Activated naive CD4-positive, alpha-beta T cell (primary cell): Measurements from ENCODE around the gene TMEM182.

Experiments used
- DNase-seq, 4 experiments: peaks; one replicate each; lab custom pipeline; 2025; lab: John Stamatoyannopoulos, UW

TMEM182 gene

DNA sequence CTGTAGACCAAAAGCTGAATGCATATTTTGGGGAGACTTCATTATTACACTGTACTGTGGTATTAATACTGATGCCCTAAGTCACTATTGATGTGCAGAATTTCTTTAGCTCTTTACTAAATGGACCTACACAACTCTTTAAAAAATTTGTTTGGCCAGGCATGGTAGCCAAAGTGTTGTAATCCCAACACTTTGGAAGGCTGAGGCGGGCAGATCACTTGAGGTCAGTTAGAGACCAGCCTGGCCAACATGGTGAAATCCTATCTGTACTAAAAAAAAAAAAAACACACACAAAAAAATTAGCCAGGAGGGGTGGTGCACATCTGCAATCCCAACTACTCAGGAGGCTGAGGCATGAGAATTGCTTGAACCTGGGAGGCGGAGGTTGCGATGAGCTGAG lies 6.4 kb downstream of the TMEM182 start:
- no peak for DNase-seq

DNA sequence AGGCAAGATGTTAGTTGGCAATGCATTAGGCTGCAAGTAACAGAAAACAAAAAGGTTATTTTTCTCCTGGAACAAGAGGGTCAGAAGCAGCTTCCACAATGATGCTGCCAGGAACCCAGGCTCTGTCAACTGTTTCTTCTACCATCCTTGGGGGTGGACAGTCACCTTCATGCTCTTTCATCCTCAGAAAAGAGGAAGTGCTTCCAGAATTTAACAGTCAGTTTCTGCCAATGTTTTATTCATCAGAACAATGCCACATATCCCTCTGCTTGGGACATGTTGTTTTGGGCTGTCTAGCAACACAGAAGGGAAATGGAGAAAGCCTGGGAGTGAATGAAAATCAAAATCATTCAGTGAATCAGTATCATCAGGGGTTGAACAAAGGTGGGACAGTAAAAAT lies 7.1 kb downstream of the TMEM182 start:
- no peak for DNase-seq

DNA sequence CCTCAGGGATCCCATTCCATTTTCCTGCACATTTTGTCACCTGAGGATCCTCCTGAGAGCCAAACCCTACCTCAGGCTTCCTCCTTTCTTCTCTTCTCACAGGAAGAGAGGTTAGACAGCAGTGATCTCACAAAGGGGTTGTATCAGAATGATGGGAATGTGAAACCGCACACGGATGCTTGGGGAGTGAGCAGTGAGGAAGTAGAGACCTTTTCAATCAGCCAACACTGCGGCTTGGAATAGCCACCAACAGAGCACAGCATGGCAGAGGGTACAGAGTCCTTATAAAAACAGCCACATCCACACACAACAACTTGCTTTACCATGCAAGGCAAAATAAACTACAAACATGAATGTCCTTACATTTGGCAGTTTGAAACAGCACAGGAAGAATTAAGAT lies 8.7 kb downstream of the TMEM182 start:
- no peak for DNase-seq

DNA sequence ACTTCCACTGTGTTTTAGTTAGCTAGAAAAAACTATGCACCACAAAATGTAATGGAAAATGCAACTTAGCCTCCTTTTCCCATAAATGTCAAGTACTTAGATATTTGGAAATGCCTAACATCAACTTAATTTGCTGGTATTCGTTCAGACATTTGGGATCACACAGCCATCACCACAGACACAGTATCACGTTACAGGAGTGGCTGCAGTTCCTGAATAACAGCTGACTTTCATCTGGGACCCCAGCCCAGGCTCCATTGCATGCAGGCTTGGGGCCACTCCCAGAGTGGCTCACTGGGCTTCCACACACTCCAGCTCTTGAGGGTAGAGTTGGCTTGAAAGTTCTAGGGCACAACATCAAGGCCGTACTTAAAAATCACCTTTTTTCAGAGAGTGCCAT lies 9.3 kb downstream of the TMEM182 start:
- no peak for DNase-seq

DNA sequence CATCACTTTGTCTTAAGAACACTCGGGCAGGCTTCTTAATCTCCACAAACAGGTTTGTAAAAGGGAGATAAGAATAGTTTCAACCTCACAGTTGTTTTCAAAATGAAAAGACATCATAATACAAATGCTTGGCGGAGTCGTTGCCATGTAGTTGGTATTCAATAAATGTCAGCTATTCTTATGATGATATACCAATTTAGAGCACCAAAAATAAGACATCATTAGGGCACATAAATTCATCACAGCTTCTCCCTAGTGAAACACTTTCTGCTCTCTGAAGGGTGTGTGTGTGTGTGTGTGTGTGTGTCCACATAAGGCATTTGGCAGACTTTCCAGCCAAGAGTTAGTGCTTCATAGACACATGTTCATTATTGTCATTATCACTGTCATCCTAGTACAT lies 10.8 kb downstream of the TMEM182 start:
- DNase-seq, result no peak

DNA sequence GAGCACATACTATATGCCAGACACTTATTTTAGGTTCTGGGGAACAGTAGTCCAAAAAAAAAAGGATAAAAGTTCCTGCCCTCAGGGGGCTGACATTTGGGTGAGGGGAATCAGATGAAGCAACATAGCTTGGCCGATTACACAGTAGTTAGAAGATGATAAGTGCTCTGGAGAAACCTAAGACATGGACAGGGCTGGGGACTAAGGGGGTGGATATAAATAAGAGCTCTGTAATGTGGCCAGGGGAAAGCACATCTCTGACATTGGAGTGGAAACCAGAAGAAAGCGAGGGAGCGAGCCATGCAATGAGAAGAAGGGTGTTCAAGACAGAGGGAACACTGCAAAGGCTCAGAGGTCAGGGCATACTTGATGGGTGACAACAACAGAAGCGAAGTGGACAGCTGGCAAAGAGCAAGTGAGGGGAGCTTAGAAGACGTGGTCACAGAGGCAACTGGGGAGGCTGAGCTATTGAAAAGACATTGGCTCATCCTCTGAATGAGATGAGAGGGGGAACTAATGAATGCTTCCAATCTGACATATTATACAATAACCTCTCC lies 11.4 kb downstream of the TMEM182 start:
- DNase-seq, result no peak

DNA sequence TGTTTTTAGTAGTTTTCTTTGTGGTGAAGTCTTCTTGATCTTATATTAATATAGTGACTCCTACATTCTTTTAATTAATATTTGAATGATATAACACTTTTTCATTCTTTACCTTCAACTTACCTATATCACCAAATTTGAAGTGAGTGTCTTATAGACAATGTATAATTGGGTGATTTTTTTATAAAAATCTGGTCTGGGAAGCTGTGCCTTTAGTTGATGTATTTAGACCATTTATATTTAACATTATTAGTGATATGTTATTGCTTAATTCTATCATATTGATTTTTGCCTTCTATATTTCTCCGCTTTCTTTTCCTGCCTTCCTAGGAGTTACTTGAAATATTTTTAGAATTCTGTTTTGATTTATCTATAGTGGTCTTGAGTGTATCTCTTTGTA lies 16.4 kb downstream of the TMEM182 start:
- no peak for DNase-seq

DNA sequence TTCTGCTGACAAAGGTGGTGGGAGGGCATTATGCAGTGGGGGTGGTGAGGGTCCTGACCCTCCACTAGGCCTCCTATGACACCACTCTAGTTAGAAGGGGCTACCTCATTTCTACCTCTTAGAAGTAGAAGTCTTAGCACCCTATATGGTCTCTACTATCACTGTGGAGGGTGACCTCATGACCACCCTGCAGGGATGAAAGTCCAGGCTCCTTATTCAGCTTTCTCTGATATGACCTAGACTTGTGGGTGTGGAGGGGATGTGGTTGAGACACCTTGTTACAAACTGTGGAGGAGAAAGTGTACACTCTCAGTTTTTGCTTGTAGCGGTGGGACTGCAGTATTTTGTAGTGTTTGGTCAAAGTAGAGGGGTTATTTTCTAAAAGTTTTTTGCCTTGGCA lies 18.6 kb downstream of the TMEM182 start:
- DNase-seq, result no peak

DNA sequence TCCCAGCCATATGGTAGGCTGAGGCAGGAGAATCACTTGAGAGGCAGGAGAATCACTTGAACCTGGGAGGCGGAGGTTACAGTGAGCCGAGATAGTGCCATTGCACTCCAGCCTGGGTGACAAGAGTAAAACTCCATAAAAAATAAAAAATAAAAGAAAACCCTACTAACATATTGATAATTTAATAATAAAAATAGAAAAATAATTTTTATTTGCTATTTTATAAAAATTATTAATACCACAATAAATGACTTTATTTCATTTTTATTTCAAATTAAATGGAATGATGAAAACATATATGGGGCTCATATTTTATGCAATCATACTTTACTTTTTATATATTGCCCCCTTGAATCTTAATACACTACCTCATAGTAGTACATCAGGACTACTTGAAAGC lies 20.4 kb downstream of the TMEM182 start:
- no peak for DNase-seq

DNA sequence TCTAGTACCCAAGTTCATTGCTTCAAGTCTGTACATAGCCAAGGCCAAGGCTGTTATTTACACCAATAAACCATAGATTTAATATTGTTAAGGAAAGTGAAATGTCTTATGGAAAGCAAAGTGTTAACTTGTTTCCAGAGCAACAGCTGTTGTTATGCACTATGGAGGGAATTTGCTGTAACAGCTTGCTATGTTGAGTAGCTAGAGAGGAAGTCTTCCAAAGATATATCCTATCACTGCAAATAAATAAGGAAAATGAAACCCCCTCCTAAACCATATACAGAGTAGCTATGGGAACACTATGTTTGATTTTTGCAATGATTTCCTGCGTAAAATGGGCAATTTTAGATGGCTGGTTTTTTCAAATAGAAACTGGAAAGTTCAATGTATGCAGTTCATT lies 21.1 kb downstream of the TMEM182 start:
- no peak for DNase-seq

DNA sequence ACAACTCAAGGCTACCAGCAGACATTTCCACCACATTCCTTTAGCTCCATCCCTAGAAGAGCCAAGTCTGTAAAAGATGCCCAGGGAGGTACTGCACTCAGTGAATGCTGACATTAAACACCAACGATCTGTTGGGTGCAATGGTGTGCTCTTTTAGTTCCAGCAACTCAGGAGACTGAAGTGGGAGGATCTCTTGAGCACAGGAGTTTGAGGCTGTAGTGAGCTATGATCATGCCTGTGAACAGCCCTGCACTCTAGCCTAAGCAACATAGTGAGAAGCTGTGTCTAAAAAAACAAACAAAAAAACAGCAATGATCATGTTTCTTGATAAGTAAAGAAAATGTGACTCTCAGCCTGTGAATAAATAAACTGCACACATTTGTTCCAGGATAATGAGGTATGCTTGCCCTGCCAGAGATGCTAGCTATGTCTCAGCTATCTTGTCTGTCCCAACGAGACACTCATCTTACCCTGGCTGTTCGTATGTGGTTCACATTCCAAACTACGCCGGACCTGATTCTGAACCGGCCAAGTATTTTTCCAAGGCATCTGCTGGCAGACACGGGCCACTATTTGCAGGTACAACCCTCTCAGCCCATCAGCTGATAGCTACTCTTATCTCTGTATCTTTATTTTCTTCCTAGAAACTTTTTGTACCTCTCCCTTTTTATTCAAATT lies 21.8 kb downstream of the TMEM182 start:
- no peak for DNase-seq

DNA sequence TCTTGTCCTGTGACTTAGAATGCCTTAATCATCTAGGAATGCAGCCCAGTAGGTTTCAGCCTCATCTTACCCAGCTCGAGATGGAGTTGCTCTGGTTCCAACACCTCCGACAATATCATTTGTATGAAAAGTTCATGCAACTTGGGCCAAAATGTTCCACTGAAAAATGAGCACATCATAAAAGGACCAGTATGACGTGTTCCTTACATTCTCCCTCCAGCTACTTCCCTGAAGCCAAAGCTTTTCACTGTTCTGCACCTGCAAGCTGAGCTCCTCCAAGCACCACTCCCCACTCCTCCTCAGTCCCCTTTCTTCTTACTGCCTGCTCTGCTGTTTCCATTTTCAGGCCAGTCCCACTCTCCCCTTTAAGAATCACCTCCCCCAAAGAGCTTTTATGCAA lies 23.1 kb downstream of the TMEM182 start:
- DNase-seq, result no peak

DNA sequence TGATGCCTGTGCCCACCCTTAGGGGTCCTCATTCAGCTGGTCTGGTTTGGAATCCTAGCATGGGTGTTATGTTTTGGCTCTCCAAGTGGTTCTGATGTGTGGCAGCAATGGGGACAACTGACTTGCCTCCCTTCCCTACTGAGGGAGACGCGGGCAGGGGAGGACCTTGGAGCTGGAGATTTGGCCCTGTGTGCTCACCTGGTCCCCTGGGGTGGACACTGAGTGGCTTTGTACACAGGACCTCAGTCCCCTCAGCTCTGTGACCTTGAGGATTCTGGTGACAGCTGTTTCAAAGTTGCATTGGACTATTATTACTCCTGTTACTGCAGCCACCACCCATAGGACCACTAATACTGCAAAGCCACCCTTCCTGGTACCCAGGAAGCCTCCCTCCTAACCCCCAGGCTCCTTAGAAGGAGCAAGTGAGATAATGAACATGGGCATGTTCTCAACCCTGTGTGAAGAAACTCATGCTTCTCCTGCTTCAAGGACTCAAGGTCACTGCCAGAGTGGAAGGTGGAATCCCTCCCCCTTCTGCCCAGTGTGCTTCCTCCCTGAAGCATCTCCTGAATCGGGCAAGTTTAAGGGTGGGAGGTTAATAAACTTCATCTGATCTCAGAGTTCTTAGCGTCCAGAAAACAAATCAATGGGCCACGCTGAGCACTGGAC lies 26.5 kb downstream of the TMEM182 start:
- DNase-seq, result no peak

DNA sequence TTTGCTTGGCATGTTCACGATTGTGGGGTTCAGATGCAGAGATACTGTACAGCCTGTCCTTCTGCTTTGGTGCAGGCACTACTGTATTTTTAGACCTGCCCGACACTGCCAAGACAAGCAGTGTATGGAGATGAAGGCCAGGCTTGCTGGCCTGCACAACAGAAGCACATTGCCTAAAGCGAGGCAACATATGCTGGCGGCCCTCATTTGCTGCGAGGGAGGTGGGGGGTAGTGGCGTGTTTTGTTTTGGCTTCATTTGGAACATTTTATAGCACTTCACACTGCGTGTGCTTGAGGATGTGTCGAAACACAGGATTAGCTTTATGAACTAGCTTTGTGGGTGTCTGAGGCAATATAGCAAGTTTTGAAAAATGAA lies 27.0 kb downstream of the TMEM182 start:
- no peak for DNase-seq

DNA sequence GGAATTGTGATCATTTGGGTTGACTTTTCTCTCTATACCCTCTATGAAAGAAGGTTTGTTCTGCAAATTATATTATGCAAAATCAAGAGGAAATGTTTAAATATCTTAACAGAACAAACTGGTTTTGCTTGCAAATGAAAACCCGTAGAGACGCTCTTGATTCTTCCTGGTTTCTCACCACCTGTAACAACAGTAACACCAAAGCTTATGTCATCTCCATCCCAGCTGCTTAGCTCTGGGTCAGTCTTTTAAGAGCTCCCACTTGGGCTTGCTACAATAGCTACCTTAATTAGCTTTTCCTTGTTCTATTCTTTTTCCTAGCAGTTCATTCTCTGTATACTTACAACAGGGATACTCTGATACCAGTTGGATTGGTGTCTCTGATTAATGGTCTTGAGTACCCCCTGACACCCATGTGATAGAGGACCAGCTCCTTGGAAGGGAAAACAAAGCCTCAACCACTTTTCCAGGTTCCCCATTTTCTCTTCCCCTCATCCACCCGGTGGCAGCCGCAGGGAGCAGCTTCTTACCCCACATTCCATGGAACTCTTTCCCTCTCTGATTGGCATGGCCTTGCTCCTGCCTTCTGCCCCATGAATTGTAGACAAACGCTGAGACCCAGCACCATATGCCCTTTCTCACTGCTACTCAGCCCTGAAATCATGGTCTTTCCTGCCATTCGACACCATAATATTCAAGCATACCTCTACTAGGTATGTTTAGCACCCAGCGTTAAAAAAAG lies 27.7 kb downstream of the TMEM182 start:
- DNase-seq, result no peak

DNA sequence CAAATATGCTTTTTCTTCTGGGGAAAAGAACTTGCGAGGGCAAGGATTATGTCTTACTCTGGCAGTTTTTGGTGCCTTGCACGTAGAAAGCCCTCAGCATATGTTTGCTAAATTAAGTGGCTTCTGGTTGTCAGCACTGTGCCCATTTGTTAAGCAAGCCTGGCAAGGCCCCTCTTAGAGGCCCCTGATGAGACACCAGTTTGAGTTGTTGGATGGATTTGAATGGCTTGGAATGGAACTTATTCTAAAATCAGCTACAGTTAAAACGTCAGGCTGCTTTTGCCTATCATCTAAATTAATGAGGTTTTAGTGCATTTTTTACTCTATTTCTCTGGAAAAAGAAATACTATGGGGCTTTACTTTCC lies 28.2 kb downstream of the TMEM182 start:
- DNase-seq, result no peak

DNA sequence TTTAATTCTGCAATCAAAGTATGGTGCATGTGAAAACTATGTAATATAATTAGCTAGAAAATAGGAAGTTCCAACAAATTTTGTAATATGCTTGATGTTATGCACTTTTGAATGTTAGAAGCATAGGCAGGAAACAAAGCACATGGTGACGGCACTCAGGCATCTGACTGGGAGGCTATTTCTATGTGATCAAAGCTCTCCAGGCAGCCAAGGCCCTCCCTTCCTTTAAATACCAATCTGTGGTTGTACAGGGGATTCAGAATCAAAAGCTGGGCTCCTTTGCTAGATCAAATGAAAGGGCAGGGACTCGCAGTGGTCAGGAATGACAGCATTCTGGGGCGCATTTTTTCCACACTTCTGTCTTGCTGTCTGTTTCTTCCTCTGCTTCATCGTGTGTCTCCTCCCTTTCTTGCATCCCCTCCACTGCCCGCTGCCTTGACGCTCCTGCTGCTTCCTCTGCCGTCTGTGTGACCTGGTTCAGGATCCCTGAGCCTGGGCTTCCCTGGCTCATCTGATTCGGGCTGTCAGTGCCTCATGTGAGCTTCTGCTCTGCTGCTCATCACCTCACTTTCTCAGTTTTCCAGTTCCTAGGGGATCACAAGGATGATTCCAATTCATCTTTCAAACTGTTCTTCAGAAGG lies 30.9 kb downstream of the TMEM182 start:
- DNase-seq, result no peak

DNA sequence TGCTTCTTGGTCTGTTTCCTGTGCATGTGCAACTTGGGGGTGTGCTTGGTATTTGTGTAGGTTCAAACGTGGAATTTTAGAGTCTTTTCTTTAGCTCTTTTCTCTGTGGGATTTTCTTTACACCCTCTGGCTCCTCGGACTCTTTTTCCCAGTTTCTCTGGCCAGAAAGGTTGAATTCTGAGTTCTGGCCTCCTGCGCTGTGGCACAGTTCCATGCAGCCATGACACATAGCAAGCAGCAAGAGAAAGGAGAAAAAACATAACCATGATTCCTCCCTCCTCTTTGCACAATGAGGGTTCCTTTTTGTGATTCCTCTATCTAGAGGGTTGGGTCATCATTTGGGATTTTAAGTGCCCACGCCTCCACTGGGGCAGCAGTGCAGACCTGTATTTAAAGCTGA lies 33.8 kb downstream of the TMEM182 start:
- DNase-seq, result no peak

DNA sequence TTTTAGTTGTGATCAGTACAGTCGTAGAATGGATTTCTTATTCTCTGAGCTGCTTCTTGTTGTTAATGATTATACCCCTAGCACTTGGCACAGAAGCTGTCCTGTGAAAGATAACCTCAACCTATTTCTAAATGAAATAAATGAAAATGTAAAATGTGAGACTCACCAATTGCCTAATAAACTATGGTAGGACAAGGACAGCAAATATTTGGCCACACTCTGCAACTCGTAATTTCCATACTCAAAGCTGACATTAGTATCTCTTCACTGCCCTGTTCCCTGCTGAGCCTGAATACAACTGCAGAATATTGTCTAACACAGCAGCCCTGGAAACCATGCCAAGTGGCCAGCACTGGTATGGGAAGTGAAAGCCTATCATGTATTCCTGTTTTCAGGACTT lies 34.5 kb downstream of the TMEM182 start:
- no peak for DNase-seq

DNA sequence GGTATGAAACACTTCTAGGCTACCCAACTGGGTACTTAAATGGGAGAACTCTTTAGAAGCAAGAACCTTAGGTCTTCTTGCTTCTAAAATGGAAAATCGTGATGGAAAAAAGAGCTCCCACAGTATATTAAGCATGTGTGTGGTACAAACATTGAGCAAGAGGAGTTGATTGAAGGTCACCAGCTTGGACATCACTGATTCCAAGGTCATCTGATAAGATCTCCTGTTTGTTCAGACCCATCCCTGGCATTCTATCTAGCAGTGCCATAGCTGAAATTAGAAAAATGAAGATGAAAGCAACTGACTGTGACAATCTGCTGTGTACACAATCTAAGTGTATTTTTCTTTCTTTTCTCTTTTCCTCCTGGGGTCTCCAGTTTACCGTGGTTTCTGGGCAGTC lies 35.7 kb downstream of the TMEM182 start:
- no peak for DNase-seq

DNA sequence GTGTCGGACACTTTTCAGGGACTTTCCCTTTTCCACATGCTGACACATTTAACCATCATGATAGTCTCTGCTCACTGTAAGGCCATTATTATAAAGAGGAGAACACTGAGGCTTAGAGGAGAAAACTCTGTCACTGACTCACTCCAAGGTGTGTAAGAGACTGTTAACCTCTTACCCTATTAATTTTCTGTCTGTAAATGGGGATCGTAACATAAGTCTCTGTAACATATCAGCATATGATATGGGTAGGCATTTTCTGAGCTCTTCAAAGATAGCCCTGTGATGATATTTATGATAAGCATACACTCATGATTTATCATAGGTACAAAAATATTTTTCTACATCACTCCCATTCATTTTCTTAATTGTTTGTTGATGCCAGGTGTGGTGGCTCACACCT lies 36.4 kb downstream of the TMEM182 start:
- DNase-seq, result no peak

DNA sequence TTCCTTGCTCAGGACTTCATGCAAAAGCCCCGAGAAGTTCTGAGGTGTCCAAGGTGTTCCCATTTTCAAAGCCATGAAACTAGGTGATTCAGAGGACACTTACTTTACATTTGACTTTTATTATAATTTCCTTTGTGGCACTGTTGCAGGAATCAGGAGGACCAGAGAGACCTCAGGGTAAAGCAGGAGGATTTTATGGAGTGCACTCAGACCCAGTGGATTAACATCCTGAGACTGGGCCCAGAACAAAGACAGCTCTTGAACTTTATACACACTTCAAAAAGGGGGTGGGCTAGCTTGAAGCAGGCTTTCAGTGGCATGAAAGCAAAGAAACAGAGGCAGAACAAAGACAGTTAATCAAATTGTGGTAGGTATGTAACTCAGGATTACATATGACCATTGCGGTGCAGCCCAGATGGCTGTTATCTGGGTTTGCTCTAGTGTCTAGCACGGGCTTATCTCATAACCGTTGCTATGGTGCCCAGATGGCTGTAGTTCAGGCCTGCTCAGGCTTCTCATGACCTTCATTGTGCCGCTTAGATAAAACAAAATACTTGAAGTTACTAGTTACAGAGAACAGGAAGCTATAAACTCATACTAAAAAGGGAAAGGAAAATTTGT lies 39.4 kb downstream of the TMEM182 start:
- DNase-seq, result no peak
